IMR-90 (cell line): ENCODE results near the gene AQP7. TPM values are rescaled to one million over a fixed set of nuclear protein-coding genes. Genes with fewer than 3 reads are reported as not detected.

ENCODE experiments used
- ATAC-seq: fragments of 200-7000 bp; cut with Tn5 transposase; 2 replicates; pipeline ENCODE4 v1.9.1; 2020; ENCODE audit warnings: low read depth, mild to moderate bottlenecking, moderate library complexity
- BruUV-seq: library from RNA; stranded (reverse); fragments of 400-500 nt; replicated peaks from 2 replicates; lab custom pipeline; 2021; lab: Mats Ljungman, UMichigan
- CTCF ChIA-PET: fragments of 300-600 bp; formaldehyde crosslinking; extraction: SDS; loops from one replicate; lab custom pipeline; 2021; ENCODE audit warnings: antibody characterized with exemption; lab: Yijun Ruan, JAX
- POLR2A ChIA-PET: fragments of 300-600 bp; sonication (Branson Sonifier 250); formaldehyde crosslinking; loops from one replicate; lab custom pipeline; 2022; ENCODE audit warnings: antibody characterized with exemption; ENCODE audit not compliant: unreplicated experiment; lab: Charles Lee
- DNase-seq: peaks from one replicate; pipeline ENCODE4 v3.0.0; 2013
- H2AFZ ChIP-seq: replicated peaks from 2 replicates; pipeline ENCODE3; 2013; ENCODE audit warnings: low read length, mild to moderate bottlenecking; ENCODE audit not compliant: poor library complexity
- H2AK5ac ChIP-seq: 2 replicates; pipeline ENCODE4 v1.6.1; 2013; ENCODE audit warnings: low read depth, low read length, inconsistent platforms
- H2AK9ac ChIP-seq: replicated peaks from 2 replicates; pipeline ENCODE3; 2013; ENCODE audit warnings: mild to moderate bottlenecking, low read depth, low read length, moderate library complexity; ENCODE audit not compliant: poor library complexity
- H2BK120ac ChIP-seq: 2 replicates; pipeline ENCODE4 v1.6.1; 2013; ENCODE audit warnings: low read depth, low read length, inconsistent platforms
- H2BK15ac ChIP-seq: 3 replicates; pipeline ENCODE4 v1.6.1; 2013; ENCODE audit warnings: low read depth, low read length, inconsistent platforms
- H2BK20ac ChIP-seq: 2 replicates; pipeline ENCODE4 v1.6.1; 2013; ENCODE audit warnings: low read depth, mild to moderate bottlenecking, inconsistent platforms, low read length, moderate library complexity
- H2BK5ac ChIP-seq: 2 replicates; pipeline ENCODE4 v1.6.1; 2013; ENCODE audit warnings: mild to moderate bottlenecking, low read depth, low read length, inconsistent platforms; ENCODE audit not compliant: poor library complexity, severe bottlenecking
- H3K14ac ChIP-seq: replicated peaks from 2 replicates; pipeline ENCODE4 v1.6.1; 2013; ENCODE audit warnings: low read depth, low read length, inconsistent platforms
- H3K18ac ChIP-seq: 2 replicates; pipeline ENCODE4 v1.6.1; 2013; ENCODE audit warnings: low read depth, low read length, control low read depth
- H3K23ac ChIP-seq: 2 replicates; pipeline ENCODE4 v1.6.1; 2013; ENCODE audit warnings: low read depth, low read length, inconsistent platforms
- H3K27ac ChIP-seq: 2 replicates; pipeline ENCODE4 v1.5.1; 2013; ENCODE audit warnings: mild to moderate bottlenecking, control low read depth, low read length; ENCODE audit not compliant: insufficient read depth
- H3K27me3 ChIP-seq: 2 replicates; pipeline ENCODE4 v1.6.1; 2013; ENCODE audit warnings: low read length; ENCODE audit not compliant: control insufficient read depth, insufficient read depth
- H3K36me3 ChIP-seq: 2 replicates; pipeline ENCODE4 v1.6.1; 2013; ENCODE audit warnings: low read length, mixed read lengths; ENCODE audit not compliant: control insufficient read depth, insufficient read depth
- H3K4ac ChIP-seq: 2 replicates; pipeline ENCODE4 v1.6.1; 2013; ENCODE audit warnings: low read depth, low read length, inconsistent platforms
- H3K4me1 ChIP-seq: 2 replicates; pipeline ENCODE4 v1.6.1; 2013; ENCODE audit warnings: low read length, mixed read lengths; ENCODE audit not compliant: control insufficient read depth, insufficient read depth
- H3K4me2 ChIP-seq: 2 replicates; pipeline ENCODE4 v1.6.1; 2013; ENCODE audit warnings: low read depth, mild to moderate bottlenecking, control low read depth, low read length, moderate library complexity
- H3K4me3 ChIP-seq: 2 replicates; pipeline ENCODE4 v1.5.1; 2013; ENCODE audit warnings: low read depth, mild to moderate bottlenecking, control low read depth, low read length, moderate library complexity; ENCODE audit not compliant: insufficient read depth
- H3K56ac ChIP-seq: 2 replicates; pipeline ENCODE4 v1.6.1; 2013; ENCODE audit warnings: low read length, inconsistent platforms; ENCODE audit not compliant: insufficient read depth; ENCODE audit errors: extremely low read depth
- H3K79me1 ChIP-seq, 2 experiments: 2 replicates each; pipeline ENCODE4 v1.6.1; 2013; ENCODE audit warnings: low read length in 2 of 2, inconsistent platforms in 1 of 2, low read depth in 1 of 2
- H3K9ac ChIP-seq: 2 replicates; pipeline ENCODE4 v1.6.1; 2013; ENCODE audit warnings: low read depth, low read length, control low read depth
- H3K9me1 ChIP-seq: 2 replicates; pipeline ENCODE4 v1.6.1; 2013; ENCODE audit warnings: low read length, inconsistent platforms; ENCODE audit not compliant: insufficient read depth
- H3K9me3 ChIP-seq: 2 replicates; pipeline ENCODE4 v1.6.1; 2013; ENCODE audit warnings: low read length; ENCODE audit not compliant: control insufficient read depth, insufficient read depth
- H4K20me1 ChIP-seq: 2 replicates; pipeline ENCODE4 v1.6.1; 2013; ENCODE audit warnings: low read length, inconsistent platforms; ENCODE audit not compliant: insufficient read depth
- H4K5ac ChIP-seq: 2 replicates; pipeline ENCODE4 v1.6.1; 2013; ENCODE audit warnings: mild to moderate bottlenecking, low read depth, low read length, control low read depth
- H4K8ac ChIP-seq, 2 experiments: 2 replicates each; pipeline ENCODE4 v1.6.1; 2013; ENCODE audit warnings: low read depth in 2 of 2, low read length in 2 of 2, control low read depth in 1 of 2, inconsistent platforms in 1 of 2
- H4K91ac ChIP-seq: 2 replicates; pipeline ENCODE4 v1.6.1; 2013; ENCODE audit warnings: low read depth, low read length, inconsistent platforms; ENCODE audit not compliant: insufficient read depth
- BHLHE40 ChIP-seq: fragments of 150-350 bp; IDR thresholded peaks from 2 replicates; pipeline ENCODE4 v1.6.1; 2016; ENCODE audit warnings: mild to moderate bottlenecking, low read depth, low read length
- CEBPB ChIP-seq: IDR thresholded peaks from 2 replicates; pipeline ENCODE4 v1.6.1; 2012; ENCODE audit warnings: low read depth, low read length, improper control_type of control experiment
- CHD1 ChIP-seq: IDR thresholded peaks from 2 replicates; pipeline ENCODE4 v1.6.1; 2012; ENCODE audit warnings: low read depth, low read length, improper control_type of control experiment
- FOS ChIP-seq: fragments of 150-350 bp; IDR thresholded peaks from 2 replicates; pipeline ENCODE4 v1.6.1; 2016; ENCODE audit warnings: low read depth, low read length
- MAFK ChIP-seq: IDR thresholded peaks from 2 replicates; pipeline ENCODE4 v1.6.1; 2012; ENCODE audit warnings: low read depth, low read length, improper control_type of control experiment
- MAZ ChIP-seq: IDR thresholded peaks from 2 replicates; pipeline ENCODE4 v1.6.1; 2012; ENCODE audit warnings: low read depth, mild to moderate bottlenecking, low read length, improper control_type of control experiment, moderate library complexity, borderline replicate concordance
- MXI1 ChIP-seq: IDR thresholded peaks from 2 replicates; pipeline ENCODE4 v1.6.1; 2012; ENCODE audit warnings: low read depth, mild to moderate bottlenecking, low read length, moderate library complexity, borderline replicate concordance
- NFE2L2 ChIP-seq: fragments of 150-350 bp; IDR thresholded peaks from 2 replicates; pipeline ENCODE4 v1.6.1; 2016; ENCODE audit warnings: low read depth, mild to moderate bottlenecking, low read length
- POLR2A ChIP-seq: IDR thresholded peaks from 2 replicates; pipeline ENCODE4 v1.6.1; 2012; ENCODE audit warnings: mild to moderate bottlenecking, low read depth, low read length
- RAD21 ChIP-seq: IDR thresholded peaks from 2 replicates; pipeline ENCODE4 v1.6.1; 2012; ENCODE audit warnings: low read length, improper control_type of control experiment
- RCOR1 ChIP-seq: IDR thresholded peaks from 2 replicates; pipeline ENCODE4 v1.6.1; 2012; ENCODE audit warnings: mild to moderate bottlenecking, low read length, improper control_type of control experiment; ENCODE audit not compliant: insufficient replicate concordance
- RFX5 ChIP-seq: IDR thresholded peaks from 2 replicates; pipeline ENCODE4 v1.8.0; 2012; ENCODE audit warnings: low read depth, mild to moderate bottlenecking, low read length, moderate library complexity
- SMC3 ChIP-seq: fragments of 150-350 bp; IDR thresholded peaks from 2 replicates; pipeline ENCODE4 v1.6.1; 2016; ENCODE audit warnings: low read depth, mild to moderate bottlenecking, antibody characterized with exemption, low read length, moderate library complexity
- WGBS, 2 experiments: methylation state at CpG; one replicate each; pipeline versions ENCODE4 v1.1.5 to v1.1.7; 2013; ENCODE audit warnings: missing lambda C conversion rate in 2 of 2; ENCODE audit not compliant: insufficient read length in 1 of 2; ENCODE audit errors: extremely low coverage in 2 of 2; 5-methylcytosine and 5-hydroxymethylcytosine counted together
- dilution Hi-C: fragments of 300-500 bp; cut with HindIII; formaldehyde crosslinking; loops from one replicate; pipeline ENCODE4 v1.14.3; 2018; ENCODE audit warnings: low sequenced_read_pairs; ENCODE audit not compliant: unreplicated experiment
- in situ Hi-C: fragments of 300-500 bp; cut with MboI; formaldehyde crosslinking; loops from 3 replicates; pipeline ENCODE4 v1.14.3; 2019; ENCODE audit warnings: low sequenced_read_pairs, inconsistent platforms, mixed read lengths
- intact Hi-C: fragments of 100-400 bp; cut with micrococcal nuclease; formaldehyde crosslinking; loops from 2 replicates; pipeline ENCODE4 v1.10.0; 2022
- polyA plus RNA-seq, 3 experiments: library from polyadenylated mRNA; depleted of rRNA; stranded (reverse); fragments of >200 nt; gene quantifications; 2 replicates each; pipeline ENCODE4 v1.2.3, GENCODE V29; 2012; ENCODE audit warnings: low replicate concordance in 1 of 3
- total RNA-seq: library from RNA; depleted of rRNA; stranded (reverse); fragments of >200 nt; gene quantifications from 2 replicates; pipeline ENCODE4 v1.2.3, GENCODE V29; 2012
- TF ChIP-seq, protein P1 (sequence below): fragments of 150-350 bp; IDR thresholded peaks from 2 replicates; pipeline ENCODE4 v1.6.1; 2016; ENCODE audit warnings: low read depth, mild to moderate bottlenecking, low read length, moderate library complexity, borderline replicate concordance
- TF ChIP-seq, protein P2 (sequence below): conservative IDR thresholded peaks from 2 replicates; pipeline ENCODE4 v1.5.1; 2012; ENCODE audit warnings: mild to moderate bottlenecking, low read depth, low read length, improper control_type of control experiment
- TF ChIP-seq, protein P3 (sequence below): fragments of 150-350 bp; IDR thresholded peaks from 2 replicates; pipeline ENCODE4 v1.6.1; 2017; ENCODE audit warnings: mild to moderate bottlenecking, antibody characterized with exemption, low read length, low read depth

Gene AQP7
- total and polyA plus RNA-seq, 2 of the 4 experiments (the other 2 are of a cell fraction) = 0.07 TPM; not detected in 1

DNA sequence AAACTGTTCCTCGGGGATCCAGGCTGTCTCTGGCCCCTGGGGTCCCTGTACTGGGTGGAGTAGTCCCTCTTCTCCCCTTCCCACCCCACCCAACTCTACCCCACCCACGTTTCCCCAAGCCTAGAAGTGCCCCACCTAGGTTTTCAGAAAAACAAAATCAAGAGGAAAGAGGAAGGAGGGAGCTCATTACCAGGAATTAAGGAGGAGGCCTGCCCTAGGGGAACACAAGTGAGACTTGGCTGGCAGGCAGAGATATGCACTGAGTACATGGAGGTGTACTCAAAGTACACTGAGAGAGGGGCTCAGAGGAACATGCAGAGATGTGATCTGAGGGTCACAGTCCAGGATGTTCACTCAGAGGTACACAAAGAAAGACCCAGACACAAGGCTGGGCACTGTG is 34.8 kb upstream of the AQP7 start:
- Histone ChIP-seq H4K20me1 (no peaks in the 10 kb centered on the region), H3K4ac (no peak overlapping the region), H3K14ac (no peak overlapping the region), H2AFZ (no peak overlapping the region), H2BK20ac (no peak overlapping the region), H3K27ac (no peak overlapping the region), H3K36me3 (no peaks in the 10 kb centered on the region), H2BK15ac (no peak overlapping the region), H3K79me1 (no peaks in the 10 kb centered on the region), H3K23ac (no peak overlapping the region), H3K9me1 (peaks cover 4% of the 10 kb centered on the region; the same call in 1 of the 2 replicates), H3K4me3 (no peak overlapping the region), H3K4me2 (no peak overlapping the region), H4K5ac (no peak overlapping the region), H2AK9ac (no peak overlapping the region), H4K8ac (no peak overlapping the region), H2AK5ac (no peak overlapping the region), H2BK5ac (no peak overlapping the region), H3K9me3 (no peaks in the 10 kb centered on the region), H3K4me1 (no peaks in the 10 kb centered on the region), H4K91ac (no peak overlapping the region), H3K18ac (no peak overlapping the region), H3K9ac (no peak overlapping the region), H3K27me3 (peaks cover 37% of the 10 kb centered on the region), H3K56ac (no peak overlapping the region), H2BK120ac (no peak overlapping the region)
- ATAC-seq (no peak), DNase-seq (no peak)
- intact Hi-C loops = no loop called here
- TF ChIP-seq POLR2A (no peak), FOS (no peak), MAZ (no peak), CHD1 (no peak), MAFK (no peak), NFE2L2 (no peak), RAD21 (no peak), RCOR1 (no peak), BHLHE40 (no peak), RFX5 (no peak), CEBPB (no peak), SMC3 (no peak), MXI1 (no peak)
- TF ChIP-seq, protein P1, sequence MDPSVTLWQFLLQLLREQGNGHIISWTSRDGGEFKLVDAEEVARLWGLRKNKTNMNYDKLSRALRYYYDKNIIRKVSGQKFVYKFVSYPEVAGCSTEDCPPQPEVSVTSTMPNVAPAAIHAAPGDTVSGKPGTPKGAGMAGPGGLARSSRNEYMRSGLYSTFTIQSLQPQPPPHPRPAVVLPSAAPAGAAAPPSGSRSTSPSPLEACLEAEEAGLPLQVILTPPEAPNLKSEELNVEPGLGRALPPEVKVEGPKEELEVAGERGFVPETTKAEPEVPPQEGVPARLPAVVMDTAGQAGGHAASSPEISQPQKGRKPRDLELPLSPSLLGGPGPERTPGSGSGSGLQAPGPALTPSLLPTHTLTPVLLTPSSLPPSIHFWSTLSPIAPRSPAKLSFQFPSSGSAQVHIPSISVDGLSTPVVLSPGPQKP = no peak
- TF ChIP-seq, protein P2, sequence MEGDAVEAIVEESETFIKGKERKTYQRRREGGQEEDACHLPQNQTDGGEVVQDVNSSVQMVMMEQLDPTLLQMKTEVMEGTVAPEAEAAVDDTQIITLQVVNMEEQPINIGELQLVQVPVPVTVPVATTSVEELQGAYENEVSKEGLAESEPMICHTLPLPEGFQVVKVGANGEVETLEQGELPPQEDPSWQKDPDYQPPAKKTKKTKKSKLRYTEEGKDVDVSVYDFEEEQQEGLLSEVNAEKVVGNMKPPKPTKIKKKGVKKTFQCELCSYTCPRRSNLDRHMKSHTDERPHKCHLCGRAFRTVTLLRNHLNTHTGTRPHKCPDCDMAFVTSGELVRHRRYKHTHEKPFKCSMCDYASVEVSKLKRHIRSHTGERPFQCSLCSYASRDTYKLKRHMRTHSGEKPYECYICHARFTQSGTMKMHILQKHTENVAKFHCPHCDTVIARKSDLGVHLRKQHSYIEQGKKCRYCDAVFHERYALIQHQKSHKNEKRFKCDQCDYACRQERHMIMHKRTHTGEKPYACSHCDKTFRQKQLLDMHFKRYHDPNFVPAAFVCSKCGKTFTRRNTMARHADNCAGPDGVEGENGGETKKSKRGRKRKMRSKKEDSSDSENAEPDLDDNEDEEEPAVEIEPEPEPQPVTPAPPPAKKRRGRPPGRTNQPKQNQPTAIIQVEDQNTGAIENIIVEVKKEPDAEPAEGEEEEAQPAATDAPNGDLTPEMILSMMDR = no peak
- TF ChIP-seq, protein P3, sequence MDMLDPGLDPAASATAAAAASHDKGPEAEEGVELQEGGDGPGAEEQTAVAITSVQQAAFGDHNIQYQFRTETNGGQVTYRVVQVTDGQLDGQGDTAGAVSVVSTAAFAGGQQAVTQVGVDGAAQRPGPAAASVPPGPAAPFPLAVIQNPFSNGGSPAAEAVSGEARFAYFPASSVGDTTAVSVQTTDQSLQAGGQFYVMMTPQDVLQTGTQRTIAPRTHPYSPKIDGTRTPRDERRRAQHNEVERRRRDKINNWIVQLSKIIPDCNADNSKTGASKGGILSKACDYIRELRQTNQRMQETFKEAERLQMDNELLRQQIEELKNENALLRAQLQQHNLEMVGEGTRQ = no peak
- dilution Hi-C loops = no loop called here
- in situ Hi-C loops = no loop called here
- ChIA-PET CTCF (no interaction called here), POLR2A (no interaction called here)
- BruUV-seq = no TSS peak
- WGBS, 2 experiments = no CpG with 5 or more reads among the region's 2 CpGs
